Large intestine (tissue), 12 donors: ENCODE data around the gene OR5M3. TPM values are rescaled to one million over a fixed set of nuclear protein-coding genes. Genes with fewer than 3 reads are reported as not detected.

ENCODE experiments used
- DNase-seq, 2 donors: peaks; one replicate each; pipeline versions ENCODE4 v3.0.0 to v3.0.0-alpha.2; 2013
- H3K27ac ChIP-seq: one replicate; pipeline ENCODE4 v1.5.1; 2013; ENCODE audit warnings: low read length
- H3K27me3 ChIP-seq: 2 replicates; pipeline ENCODE4 v1.6.1; 2013; ENCODE audit warnings: low read length; ENCODE audit not compliant: control insufficient read depth, insufficient read depth
- H3K36me3 ChIP-seq: 2 replicates; pipeline ENCODE4 v1.6.1; 2013; ENCODE audit warnings: low read length; ENCODE audit not compliant: control insufficient read depth, insufficient read depth
- H3K4me1 ChIP-seq: one replicate; pipeline ENCODE4 v1.6.1; 2013; ENCODE audit warnings: low read length; ENCODE audit not compliant: control insufficient read depth, insufficient read depth
- H3K4me3 ChIP-seq: one replicate; pipeline ENCODE4 v1.5.1; 2013; ENCODE audit warnings: low read length
- H3K9me3 ChIP-seq: one replicate; pipeline ENCODE4 v1.6.1; 2013; ENCODE audit warnings: mild to moderate bottlenecking, low read depth, low read length, moderate library complexity; ENCODE audit not compliant: control insufficient read depth
- WGBS: methylation state at CpG from one replicate; pipeline ENCODE4 v1.1.5; 2013; ENCODE audit warnings: low lambda C conversion rate; ENCODE audit not compliant: insufficient coverage; 5-methylcytosine and 5-hydroxymethylcytosine counted together
- long read RNA-seq, 11 donors: transcript quantifications; one replicate each; lab custom pipeline, GENCODE V29; 2026
- polyA plus RNA-seq: library from polyadenylated mRNA; unstranded; fragments of 120-200 nt; gene quantifications from one replicate; pipeline ENCODE4 v1.2.1, GENCODE V29; 2013

The OR5M3 gene
- polyA plus RNA-seq = not detected
- long read RNA-seq, donor 1 = 0 reads
- long read RNA-seq, donor 2 = 0 reads
- long read RNA-seq, donor 3 = 0 reads
- long read RNA-seq, donor 4 = 0 reads
- long read RNA-seq, donor 5 = 0 reads
- long read RNA-seq, donor 6 = 0 reads
- long read RNA-seq, donor 7 = 0 reads
- long read RNA-seq, donor 8 = 0 reads
- long read RNA-seq, donor 9 = 0 reads
- long read RNA-seq, donor 10 = 0 reads
- long read RNA-seq, donor 11 = 0 reads

DNA sequence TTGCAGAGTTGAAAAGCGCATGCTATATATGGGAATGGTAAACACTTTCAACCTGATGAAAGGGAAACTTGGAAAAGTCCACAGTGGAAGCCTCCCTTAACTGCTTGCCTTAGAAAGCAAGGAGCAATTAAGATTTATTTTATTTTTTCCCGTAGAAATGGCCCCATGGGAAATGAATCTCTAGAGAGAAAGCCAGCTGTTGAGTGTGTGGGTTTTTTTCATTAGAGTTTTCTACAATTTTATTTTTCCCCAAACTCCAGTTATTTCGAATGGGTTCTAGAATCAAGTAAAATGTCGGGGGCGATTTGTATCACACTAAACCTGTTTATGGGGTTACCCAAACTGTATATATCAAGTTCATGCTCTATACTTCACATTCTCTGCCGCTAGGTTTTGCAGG is at the start of gene OR5M3:
Gene OR5M3 (minus strand): TSS at position 101 of the 400 bp plus-strand sequence. CDS start 2,855 bp downstream, outside the sequence.
- Histone ChIP-seq H3K9me3 (no peaks in the 10 kb centered on the region), H3K27ac (no peak within 1 kb of the TSS), H3K27me3 (no peaks in the 10 kb centered on the region), H3K4me1 (peaks cover 10% of the 10 kb centered on the region), H3K4me3 (no peak within 1 kb of the TSS), H3K36me3 (no peaks in the 10 kb centered on the region)
- WGBS = 96% methylated on average over 2 of the region's 6 CpGs
- no peak for DNase-seq

DNA sequence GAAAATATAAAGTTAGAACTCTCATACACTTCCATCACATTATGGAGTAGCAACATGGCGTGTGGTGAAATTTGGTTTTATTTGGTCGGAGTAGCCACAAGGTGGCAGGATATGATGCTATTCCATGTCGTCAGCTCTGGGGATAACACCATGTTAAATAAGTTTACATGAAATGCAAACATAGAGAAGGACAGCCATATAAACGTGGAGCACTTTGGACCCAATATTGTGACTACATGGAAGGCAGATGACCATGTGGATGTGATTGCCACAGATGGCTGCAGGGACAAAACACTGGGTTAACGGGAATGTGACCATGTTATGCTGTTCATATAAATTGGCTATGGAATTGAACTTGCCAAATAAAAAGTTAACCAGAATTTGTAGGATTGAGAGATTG is 48.9 kb upstream of the OR5M3 start:
- WGBS = no CpG with 5 or more reads among the region's 5 CpGs
- Histone ChIP-seq H3K27ac (no peak overlapping the region), H3K4me1 (no peaks in the 10 kb centered on the region), H3K9me3 (no peaks in the 10 kb centered on the region), H3K36me3 (no peaks in the 10 kb centered on the region), H3K4me3 (no peak overlapping the region), H3K27me3 (no peaks in the 10 kb centered on the region)
- peak; percentile 19 to 70 for DNase-seq

DNA sequence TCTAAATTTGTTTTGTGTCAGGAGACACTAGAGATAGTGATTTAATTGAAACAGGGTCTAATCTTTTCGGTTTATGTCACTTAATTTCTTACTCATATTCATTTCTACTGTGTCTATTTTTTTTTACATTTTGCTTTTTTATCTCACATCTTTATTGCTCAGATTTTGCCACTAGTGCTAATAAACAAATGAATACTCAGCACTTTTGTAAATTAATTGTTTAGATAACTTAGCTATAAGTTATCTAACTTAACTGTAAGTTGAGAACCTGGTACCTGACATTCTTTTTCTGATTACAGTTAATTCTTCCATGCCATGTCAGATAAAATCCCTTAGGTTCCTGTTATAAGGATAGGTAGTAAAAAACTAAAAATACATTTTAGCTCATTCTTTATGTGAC is 40.1 kb upstream of the OR5M3 start:
- Histone ChIP-seq H3K36me3 (no peaks in the 10 kb centered on the region), H3K4me3 (no peak overlapping the region), H3K9me3 (no peaks in the 10 kb centered on the region), H3K27me3 (no peaks in the 10 kb centered on the region), H3K27ac (no peak overlapping the region), H3K4me1 (no peaks in the 10 kb centered on the region)
- 75% methylated on average over 1 of the region's 1 CpG for WGBS
- no peak for DNase-seq

DNA sequence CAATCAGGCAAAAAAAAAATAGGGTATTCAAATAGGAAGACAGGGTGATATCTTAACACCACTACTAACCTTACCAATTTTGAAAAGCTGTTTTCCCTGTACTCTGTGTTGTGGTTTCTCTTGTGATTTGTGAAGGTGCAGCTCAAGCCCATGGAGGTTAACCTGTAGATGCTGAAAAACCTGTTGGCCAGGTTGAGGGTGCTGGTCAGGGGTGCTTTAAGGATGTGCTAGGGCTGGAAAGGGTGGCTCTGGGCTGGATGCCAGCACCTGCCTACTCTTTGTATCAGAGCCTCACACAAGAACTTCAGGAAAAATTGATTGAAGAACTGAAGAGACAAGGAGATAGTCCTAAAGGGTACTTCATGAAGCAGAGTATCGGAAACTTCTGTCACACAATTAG is 36.3 kb upstream of the OR5M3 start:
- Histone ChIP-seq H3K27me3 (no peaks in the 10 kb centered on the region), H3K27ac (no peak overlapping the region), H3K4me1 (no peaks in the 10 kb centered on the region), H3K9me3 (no peaks in the 10 kb centered on the region), H3K36me3 (no peaks in the 10 kb centered on the region), H3K4me3 (no peak overlapping the region)
- WGBS = 100% methylated on average over 1 of the region's 1 CpG
- DNase-seq = no peak

DNA sequence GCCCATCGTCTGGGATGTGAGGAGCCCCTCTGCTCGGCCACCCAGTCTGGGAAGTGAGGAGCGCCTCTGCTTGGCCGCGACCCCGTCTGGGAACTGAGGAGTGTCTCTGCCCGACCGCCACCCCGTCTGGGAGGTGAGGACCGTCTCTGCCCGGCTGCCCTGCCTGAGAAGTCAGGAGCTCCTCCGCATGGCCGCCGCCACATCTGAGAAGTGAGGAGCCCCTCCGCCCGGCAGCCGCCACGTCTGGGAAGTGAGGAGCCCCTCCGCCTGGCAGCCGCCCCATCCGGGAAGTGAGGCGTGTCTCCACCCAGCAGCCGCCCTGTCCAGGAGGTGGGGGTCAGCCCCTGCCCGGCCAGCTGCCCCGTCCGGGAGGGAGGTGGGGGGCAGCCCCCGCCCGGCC is 23.9 kb upstream of the OR5M3 start:
- Histone ChIP-seq H3K9me3 (peaks cover 16% of the 10 kb centered on the region), H3K27me3 (no peaks in the 10 kb centered on the region), H3K36me3 (no peaks in the 10 kb centered on the region), H3K4me3 (no peak overlapping the region), H3K4me1 (no peaks in the 10 kb centered on the region), H3K27ac (no peak overlapping the region)
- DNase-seq = no peak
- WGBS = no CpG with 5 or more reads among the region's 28 CpGs

DNA sequence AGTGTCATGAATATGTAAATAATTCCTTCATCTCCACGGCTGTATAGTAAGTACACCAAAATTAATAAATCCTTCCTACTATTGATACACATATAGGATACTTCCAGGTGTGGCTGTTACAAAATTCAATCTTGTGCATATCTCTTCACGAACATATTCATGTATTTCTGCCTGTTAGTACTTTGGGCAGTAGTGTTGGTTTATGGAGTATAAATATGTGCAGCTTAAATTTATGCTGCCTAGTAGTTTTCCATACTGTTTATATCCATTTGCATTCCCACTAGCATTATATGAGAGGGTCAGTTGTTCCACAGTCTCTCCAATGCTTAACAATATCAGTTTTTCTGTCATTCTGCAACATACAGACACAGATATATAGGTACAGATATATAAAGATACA is 22.0 kb upstream of the OR5M3 start:
- WGBS = no CpG with 5 or more reads among the region's 2 CpGs
- no peak for DNase-seq
- H3K27ac ChIP-seq = no peak overlapping the region

DNA sequence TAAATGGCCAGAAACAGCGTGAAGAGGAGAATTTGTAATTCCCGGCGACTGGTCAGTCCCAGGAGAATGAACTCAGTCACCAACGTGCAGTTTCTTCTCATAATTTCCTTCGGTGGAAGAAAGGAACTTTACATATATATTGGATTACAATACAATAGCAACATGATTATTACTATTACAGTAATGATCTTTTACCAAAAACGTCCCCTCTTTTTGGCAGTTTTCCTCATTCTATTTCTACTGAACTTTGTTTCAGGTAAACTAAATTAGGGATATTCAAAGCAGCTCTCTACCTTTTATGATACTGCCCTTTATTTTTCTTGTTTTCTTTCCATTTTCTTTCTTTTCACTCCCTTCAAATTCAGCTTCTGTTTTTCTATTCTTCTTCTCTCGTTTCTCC is 18.1 kb upstream of the OR5M3 start, which contains the start of gene OR5M8:
Gene OR5M8 (minus strand): TSS at position 101 of the 400 bp plus-strand sequence. CDS start 0 bp downstream, at position 101.
- Histone ChIP-seq H3K27ac (no peak within 1 kb of the TSS), H3K9me3 (peaks cover 1% of the 10 kb centered on the region), H3K27me3 (no peaks in the 10 kb centered on the region), H3K4me1 (peaks cover 8% of the 10 kb centered on the region), H3K4me3 (no peak within 1 kb of the TSS), H3K36me3 (no peaks in the 10 kb centered on the region)
- no peak for DNase-seq
- 92% methylated on average over 4 of the region's 7 CpGs for WGBS

More for the DNA sequence above, 22.0 kb upstream of the OR5M3 start:
- no peaks in the 10 kb centered on the region for H3K36me3 ChIP-seq
- H3K4me3 ChIP-seq = no peak overlapping the region
- peaks cover 16% of the 10 kb centered on the region for H3K9me3 ChIP-seq
- H3K4me1 ChIP-seq = no peaks in the 10 kb centered on the region
- H3K27me3 ChIP-seq = no peaks in the 10 kb centered on the region

DNA sequence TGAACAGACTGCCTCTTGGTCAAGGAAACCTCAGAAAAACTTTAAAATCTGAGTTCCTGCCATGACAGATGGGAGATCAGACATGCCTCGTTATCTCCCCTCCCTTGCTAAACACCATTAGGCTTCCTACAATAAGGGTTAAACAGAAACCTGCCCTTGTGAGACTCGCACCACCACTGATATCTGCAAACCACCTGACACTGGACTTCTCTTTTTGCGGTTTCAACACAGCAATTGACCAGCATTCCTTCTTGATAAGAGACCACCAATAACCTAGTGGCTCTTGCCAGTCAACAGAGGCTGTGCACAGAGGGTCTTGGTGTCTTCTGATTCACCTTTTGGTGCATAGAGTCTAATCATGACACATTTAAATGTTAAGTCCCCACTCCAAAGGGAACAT is 13.6 kb upstream of the OR5M3 start:
- H3K27me3 ChIP-seq = no peaks in the 10 kb centered on the region
- peaks cover 15% of the 10 kb centered on the region for H3K4me1 ChIP-seq
- H3K4me3 ChIP-seq = no peak overlapping the region
- WGBS = no CpG with 5 or more reads among the region's 3 CpGs
- H3K27ac ChIP-seq = peak overlapping the region; percentile 54
- no peaks in the 10 kb centered on the region for H3K9me3 ChIP-seq
- no peaks in the 10 kb centered on the region for H3K36me3 ChIP-seq
- DNase-seq = peak; percentile 67 to 68

DNA sequence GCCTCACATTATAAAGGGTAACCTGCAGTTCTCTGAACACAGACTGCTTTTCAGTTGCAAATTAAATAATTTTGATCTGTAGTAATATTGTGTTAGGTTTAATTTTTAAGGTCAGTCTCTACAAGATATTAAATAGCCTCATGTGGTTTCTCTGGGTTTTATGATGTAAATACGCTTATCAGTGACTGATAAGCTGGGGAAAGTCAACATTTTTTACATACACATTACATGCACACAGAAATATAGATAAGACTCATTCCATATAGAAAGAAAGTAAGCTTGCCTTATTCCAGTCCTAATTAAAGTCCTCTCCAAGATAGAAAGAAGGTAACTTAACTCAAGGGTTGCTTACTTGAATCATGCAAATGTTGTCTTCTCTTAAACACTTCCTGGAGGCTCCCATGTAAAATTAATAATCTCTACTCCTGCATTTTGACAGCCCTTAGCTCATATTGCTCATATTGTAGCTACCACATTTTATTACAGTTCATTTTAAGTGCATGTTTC is 1.6 kb upstream of the OR5M3 start:
- Histone ChIP-seq H3K27me3 (no peaks in the 10 kb centered on the region), H3K4me1 (peaks cover 10% of the 10 kb centered on the region), H3K9me3 (no peaks in the 10 kb centered on the region), H3K4me3 (no peak overlapping the region), H3K27ac (no peak overlapping the region), H3K36me3 (no peaks in the 10 kb centered on the region)
- WGBS = no CpG with 5 or more reads among the region's 1 CpG
- peak; percentile 29 to 76 for DNase-seq

DNA sequence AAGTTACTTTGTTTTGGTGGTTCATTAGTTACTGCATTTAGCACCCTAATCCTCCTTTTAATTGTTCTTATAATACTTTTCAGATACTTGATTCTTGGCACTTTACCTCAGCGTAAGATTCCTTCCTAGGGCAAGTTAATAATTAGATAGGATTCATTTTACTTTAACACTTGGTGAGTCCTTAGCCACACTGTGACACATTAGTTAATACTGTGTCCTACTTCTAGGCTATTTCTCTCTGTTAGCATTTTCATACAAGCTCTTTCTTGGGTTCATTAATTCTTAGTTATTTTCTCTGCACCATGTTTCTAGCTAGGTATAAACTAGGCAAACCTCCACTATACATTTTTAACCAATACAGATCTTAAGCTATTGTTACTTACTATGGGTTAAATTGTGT is 16.1 kb downstream of the OR5M3 start:
- WGBS = no CpG with 5 or more reads among the region's 1 CpG
- DNase-seq = no peak
- H3K9me3 ChIP-seq = no peaks in the 10 kb centered on the region
- H3K27ac ChIP-seq = no peak overlapping the region
- H3K36me3 ChIP-seq = no peaks in the 10 kb centered on the region
- H3K27me3 ChIP-seq = no peaks in the 10 kb centered on the region
- no peak overlapping the region for H3K4me3 ChIP-seq
- no peaks in the 10 kb centered on the region for H3K4me1 ChIP-seq

DNA sequence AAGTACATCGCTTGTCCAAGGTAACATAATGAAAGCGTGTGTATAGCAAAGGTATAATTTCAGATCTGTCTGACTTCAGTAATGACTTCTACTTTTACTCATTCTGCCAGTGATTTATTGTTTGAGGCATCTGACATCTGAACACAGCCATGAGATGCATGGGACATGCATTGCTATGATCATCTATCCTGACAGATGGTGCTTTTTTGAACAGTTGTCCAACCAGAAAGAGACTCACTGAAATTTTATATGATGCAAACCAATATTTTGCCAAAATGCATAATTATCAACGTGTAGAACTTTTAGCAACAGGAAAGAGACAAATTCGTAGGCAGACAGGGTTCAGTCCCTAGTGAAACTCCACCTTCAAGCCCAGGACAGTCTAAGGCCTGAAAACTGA is 19.6 kb downstream of the OR5M3 start:
- DNase-seq = no peak
- Histone ChIP-seq H3K27me3 (no peaks in the 10 kb centered on the region), H3K4me3 (no peak overlapping the region), H3K9me3 (no peaks in the 10 kb centered on the region), H3K4me1 (no peaks in the 10 kb centered on the region), H3K27ac (no peak overlapping the region), H3K36me3 (no peaks in the 10 kb centered on the region)
- WGBS = 100% methylated on average over 1 of the region's 4 CpGs
